Hair follicle dermal papilla cell (primary cell): ENCODE results near the gene NUDT22. TPM values are rescaled to one million over a fixed set of nuclear protein-coding genes. Genes with fewer than 3 reads are reported as not detected.

ENCODE experiments used
- total RNA-seq: library from RNA; depleted of rRNA; stranded (reverse); fragments of >200 nt; gene quantifications from 2 replicates; pipeline ENCODE4 v1.2.3, GENCODE V29; 2012

The NUDT22 gene, protein sequence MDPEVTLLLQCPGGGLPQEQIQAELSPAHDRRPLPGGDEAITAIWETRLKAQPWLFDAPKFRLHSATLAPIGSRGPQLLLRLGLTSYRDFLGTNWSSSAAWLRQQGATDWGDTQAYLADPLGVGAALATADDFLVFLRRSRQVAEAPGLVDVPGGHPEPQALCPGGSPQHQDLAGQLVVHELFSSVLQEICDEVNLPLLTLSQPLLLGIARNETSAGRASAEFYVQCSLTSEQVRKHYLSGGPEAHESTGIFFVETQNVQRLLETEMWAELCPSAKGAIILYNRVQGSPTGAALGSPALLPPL
- total RNA-seq, result 40.2 and 49.3 TPM in 2 replicates

DNA sequence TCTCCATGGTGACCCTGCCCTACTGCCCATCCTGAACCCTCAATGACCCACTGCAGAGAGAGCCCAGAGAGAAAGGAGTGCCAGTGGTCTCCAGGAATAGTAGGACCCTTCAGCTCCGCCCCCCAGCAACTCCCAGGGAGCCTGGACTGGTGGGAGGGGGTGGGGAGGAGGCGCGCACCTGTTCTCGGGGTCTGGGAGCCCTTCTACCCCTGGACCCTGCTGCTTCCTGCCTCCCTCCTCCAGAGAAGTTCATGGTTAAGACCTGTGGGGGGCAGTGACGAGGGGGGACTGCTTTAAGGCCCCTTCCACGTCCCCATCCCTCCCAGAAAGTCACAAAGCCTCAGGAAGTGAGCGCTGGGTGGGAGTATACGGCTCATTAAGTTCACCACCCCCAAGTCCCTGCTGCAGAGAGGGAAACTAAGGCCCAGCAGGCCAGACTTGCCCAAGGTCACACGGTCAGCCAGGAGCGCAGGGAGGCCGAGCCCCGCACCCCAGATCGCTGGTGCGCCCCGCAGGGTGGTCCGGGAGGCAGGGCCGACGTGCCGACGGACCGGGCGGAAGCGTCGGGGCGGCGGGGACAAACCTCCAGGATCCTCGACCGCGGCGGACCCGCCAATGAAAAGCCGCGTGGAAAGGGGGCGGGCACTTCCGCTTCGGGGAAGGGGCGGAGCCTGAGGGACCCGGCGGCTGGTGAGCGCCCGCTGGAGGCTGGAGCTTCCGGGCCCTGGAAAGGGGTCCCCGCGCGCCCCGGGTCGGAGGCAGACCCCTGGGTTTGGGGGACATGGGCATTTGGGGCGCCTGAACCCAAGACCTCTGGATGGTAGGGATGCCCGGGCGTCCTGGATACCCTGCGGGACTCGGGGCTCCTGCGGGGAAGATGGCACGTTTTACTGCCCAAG lies at the start of gene NUDT22, which contains the start of gene TRPT1:
NUDT22 (plus strand) TSS at position 667 of the 899 bp plus-strand sequence. CDS start 379 bp downstream, outside the sequence.
TRPT1 (minus strand) TSS at position 579 of the 899 bp plus-strand sequence; CDS start at position 253, 326 bp downstream.

DNA sequence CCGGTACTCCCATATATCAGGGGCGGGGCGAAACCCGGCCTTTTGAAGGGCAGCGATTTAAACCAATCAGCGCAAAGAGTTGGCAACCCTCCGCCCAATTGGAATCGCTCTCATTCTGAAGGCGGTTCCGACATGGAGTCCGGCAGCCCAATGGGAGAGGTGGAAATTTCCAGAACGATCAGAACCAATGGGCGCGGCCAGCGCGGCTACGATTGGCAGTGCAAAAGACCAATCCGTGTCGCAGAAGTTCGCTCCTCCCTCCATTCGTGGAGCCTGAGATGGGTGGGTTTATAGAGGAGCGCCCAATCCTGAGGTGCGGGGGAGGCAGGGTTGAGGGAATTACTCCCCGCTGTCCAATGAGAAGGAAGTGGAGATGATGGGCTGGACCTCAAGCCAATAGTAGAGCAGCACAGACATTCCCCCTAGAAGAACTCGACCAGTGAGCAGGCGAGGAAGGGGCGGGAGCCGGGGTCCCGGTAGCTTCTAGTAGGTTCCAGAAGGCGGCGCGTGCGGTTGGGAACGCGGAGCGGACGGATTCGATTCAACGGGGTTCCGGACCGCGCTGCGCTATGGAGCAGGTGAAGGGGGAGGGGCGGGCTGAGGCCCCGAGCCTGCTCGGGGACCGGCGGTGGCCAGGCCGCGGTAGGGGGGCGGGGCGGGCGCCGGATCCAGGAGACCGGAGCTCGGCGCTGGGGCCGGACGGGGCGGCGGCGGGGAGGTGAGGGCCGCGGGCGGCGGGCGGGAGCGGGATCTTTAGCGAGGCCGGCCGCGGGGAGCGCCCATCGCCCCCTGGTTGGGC lies 40.2 kb upstream of the NUDT22 start, which contains the start of gene STIP1:
STIP1 (plus strand) TSS at position 479 of the 799 bp plus-strand sequence; CDS start at position 570, 91 bp downstream.

DNA sequence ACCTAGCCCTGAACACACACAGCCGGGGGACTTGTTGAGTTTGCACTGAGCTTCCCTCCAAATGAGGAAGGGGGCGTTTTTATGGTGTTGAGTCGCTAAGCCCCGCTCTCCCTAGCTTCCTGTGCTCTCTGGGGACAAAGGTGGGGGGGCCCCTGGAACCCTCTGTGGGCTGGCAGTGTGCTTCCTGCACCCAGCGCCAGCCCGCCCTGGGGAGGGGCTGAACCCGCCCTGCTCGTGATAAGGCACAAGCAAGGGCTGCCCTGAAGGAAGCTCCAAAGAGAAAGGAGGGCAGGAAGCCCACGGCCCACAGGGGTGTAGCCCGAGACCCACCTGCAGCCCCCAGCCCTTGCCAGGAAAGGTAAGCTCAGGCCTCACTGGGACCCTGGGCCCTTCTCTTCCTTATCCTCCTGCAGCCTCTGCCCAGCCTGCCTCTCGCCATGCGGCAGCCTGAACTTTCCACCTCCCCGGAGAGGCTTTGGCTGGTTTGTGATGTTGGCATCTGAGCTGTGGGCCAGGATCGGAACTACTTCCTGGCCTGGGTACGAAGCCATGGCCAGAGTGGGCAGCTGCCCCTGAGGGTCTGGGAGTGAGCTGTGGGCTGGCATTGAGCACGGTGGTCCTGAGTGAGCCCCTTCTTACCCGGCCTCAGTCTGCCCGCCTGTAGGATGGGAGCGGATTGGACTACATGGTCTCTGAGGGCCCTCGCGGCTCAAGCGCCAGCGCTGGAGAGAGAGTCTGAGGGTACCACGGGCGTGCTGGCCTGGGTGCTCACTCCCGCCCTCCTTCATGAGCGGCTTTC lies 19.4 kb upstream of the NUDT22 start, which contains the start of gene FERMT3:
FERMT3 (plus strand) TSS at position 265 of the 799 bp plus-strand sequence. CDS start 644 bp downstream, outside the sequence.

DNA sequence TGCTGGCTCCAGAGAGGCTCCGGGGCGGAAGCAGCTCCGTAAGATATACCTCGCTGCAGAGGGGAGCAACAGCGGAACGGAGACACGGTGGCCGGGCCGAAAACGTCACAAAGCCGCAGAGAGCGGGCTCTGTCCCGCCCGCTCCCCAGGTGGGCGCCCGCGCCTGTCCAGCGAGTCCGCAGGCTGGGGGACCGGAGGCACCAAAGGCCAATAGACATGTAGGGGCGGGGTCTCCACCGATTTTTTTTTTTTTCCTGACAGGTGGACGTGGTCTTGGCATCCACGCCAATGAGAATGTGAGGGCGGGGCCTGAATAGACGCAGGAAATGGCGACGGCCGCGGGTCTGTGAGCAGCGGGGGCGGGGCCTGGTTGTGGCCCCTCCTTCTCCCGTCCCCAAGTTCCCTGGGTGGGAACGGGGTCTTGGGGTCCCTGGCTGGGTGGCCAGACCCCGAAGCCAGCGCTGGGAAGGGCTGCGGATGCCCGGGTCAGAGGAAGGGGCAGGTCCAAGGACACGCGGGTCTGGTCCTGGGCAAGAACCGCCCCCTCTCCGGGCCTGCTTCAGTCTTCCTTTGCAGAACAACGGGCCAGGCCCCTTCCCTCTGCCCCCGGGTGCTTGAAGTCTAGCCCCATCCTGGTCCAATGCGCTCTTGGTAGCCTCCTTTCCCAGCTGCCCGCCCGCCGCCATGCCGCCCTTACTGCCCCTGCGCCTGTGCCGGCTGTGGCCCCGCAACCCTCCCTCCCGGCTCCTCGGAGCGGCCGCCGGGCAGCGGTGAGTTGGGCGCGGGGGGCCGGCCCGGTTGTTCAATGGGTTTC lies 4.3 kb downstream of the NUDT22 start, which contains the start of gene DNAJC4:
DNAJC4 (plus strand) TSS at position 378 of the 814 bp plus-strand sequence; CDS start at position 685, 307 bp downstream.

DNA sequence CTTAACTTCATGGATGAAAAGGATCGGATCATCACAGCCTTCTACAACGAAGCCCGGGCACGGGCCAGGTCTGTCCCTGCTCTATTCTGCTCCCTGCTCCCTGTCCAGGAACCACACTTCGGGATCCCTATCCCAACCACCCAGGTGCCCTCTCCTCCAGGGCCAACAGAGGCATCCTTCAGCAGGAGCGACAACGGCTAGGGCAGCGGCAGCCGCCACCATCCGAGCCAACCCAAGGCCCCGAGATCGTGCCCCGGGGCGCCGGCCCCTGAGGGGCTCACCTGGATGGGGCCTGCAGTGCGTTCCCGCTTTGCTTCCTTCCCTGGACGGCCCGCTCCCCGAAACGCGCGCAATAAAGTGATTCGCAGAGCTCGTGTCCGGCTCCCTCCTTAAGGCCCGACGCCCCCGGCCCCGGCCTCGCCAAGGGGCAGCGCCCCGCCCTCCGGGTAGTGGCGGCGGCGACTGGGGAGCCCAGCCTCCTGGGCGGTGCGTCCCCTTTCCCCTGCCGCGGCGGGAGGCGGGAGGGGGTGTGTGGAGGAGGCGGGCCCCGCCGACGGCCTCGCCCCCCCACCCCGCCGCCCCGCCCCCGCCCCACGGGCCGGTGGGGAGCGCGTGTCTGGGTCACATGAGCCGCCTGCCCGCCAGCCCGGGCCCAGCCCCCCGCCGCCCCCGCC lies 8.0 kb downstream of the NUDT22 start, which contains the start of gene VEGFB:
VEGFB (plus strand) TSS at position 672 of the 674 bp plus-strand sequence. CDS start 250 bp downstream, outside the sequence.

DNA sequence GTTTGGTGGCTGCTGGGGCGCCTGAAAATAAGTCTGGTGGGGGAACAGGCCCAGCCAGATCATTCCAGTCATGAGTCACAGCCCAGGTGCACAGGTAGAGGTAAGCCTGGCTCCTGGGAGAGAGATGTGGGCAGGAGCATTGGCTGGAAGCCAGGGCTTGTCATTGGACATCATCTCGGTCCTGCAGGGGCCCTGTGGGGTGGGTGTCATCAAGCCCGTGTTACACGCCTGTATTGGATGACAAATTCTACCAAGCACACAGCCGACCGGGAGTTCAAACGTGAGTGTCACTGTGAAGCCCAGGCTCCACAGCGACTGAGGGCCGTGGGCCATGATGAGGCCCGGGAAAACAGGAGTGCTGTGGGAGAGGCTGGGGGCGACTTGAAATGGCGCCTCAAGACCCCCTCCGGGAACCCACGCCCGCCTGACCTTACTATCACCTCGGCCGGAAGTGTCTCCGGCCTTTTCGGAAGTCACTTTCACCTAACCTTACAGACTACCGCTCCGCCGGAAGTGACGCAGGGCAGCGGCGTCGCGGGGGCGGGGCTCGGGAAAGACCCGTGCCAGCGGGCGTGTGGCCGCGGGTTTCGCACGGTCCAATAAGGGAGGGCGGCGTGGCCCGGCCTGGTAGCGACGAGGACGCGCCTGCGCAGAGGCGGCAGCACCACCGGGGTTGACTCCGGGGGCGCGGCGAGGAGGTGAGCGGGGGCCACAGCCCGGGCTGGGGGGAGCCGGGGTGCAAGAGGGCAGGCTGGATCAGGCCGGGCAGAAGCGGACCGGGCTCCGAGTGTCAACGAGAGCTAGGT lies 14.6 kb downstream of the NUDT22 start, which contains the start of gene FKBP2:
FKBP2 (plus strand) TSS at position 661 of the 806 bp plus-strand sequence. CDS start 1,293 bp downstream, outside the sequence.

DNA sequence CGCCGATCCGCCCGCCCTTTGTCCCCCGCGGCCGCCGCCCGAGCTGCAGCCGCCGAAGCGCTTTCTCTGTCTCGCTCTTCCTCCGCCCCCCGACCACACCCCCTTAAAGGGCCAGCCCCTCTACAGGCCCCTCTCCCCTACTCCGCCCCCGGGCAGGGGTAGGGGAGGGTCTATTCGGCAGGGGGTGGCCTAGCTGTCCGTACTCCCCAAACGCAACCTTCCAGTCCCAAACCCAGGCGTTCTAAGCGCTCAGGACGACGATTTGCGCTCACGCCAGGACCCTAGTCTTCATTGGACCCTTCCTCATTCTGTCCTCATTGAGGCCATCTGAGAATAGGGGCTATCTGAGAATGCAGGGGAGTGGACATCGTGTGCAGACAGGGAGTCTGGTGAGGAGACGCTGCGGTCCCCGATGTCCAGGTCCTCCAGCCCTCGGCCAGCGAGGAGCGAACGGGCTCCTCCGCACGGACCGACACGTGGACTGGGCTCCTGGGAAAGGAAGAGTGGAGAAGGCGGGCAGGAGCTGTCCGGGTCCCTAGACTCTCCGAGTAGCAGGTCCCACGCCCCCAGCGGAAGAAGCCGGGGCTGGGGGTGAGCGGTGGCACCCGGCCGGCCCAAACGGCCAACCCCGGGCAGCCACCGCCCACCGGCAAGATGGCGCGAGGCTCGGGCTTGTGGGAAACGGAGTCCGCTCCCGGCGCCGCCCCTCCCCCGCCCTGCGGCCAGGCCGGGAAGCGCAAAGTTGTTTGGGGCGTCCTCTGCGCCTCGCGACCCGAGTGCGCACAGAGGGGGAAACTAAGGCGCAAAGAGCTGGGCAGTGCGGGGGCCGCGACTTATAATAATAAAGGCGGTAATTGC lies 21.0 kb downstream of the NUDT22 start, which contains the start of gene PPP1R14B:
PPP1R14B (minus strand) TSS at position 73 of the 858 bp plus-strand sequence. CDS start 270 bp downstream, outside the sequence.

DNA sequence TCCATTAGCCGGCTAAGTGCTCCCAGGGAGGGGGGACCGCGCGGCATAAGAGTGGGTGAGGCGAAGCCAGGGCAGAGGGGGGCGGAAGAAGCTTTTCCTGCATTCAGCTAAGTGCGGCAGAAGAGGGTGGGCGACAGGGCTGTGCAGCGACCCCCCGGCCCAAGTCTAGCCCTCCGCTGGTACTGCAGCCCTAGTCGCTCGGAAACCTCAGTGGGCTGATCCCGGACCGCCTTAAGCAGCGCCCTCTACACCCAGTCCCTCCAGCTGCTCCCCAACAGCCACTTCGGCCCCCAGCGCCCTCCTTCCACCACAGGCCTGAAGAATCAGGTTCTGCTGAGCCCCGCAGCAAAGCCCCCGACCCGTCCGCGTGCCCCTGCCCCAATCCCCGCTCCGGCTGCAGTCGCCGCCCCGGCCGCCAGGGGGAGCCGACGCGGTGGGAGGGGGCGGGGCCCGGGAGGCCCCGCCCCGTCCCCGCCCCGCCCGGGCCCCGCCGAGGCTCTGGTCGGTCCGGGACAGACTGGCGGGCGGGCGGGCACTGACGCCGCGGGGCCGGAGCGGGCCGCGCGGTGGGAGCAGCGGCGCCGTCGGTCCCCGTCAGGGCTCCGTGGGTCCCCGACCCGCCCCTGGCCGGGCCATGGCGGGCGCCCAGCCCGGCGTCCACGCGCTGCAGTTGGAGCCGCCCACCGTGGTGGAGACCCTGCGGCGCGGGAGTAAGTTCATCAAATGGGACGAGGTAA lies 25.1 kb downstream of the NUDT22 start, which contains the start of gene PLCB3:
PLCB3 (plus strand) TSS at position 515 of the 737 bp plus-strand sequence; CDS start at position 635, 120 bp downstream.

Other genes starting within 250 kb of the NUDT22 start
- 34.4 and 35.7 TPM in 2 replicates for gene OTUB1, start 239.8 kb upstream of the NUDT22 start, total RNA-seq
- under 0.01 and 0.32 TPM in 2 replicates for gene FLRT1, start 190.3 kb upstream of the NUDT22 start, total RNA-seq
- gene MACROD1, start 60.2 kb upstream of the NUDT22 start, total RNA-seq, result 16.1 and 21.0 TPM in 2 replicates
- 110 and 125 TPM in 2 replicates for gene STIP1, start 40.1 kb upstream of the NUDT22 start, total RNA-seq
- 1.1 and 1.9 TPM in 2 replicates for gene FERMT3, start 19.6 kb upstream of the NUDT22 start, total RNA-seq
- 18.8 and 38.6 TPM in 2 replicates for gene TRPT1, start 88 bp upstream of the NUDT22 start, total RNA-seq
- 8.0 and 8.5 TPM in 2 replicates for gene DNAJC4, start 4.3 kb downstream of the NUDT22 start, total RNA-seq
- 20.6 and 24.8 TPM in 2 replicates for gene VEGFB, start 8.3 kb downstream of the NUDT22 start, total RNA-seq
- 21.1 and 29.4 TPM in 2 replicates for gene FKBP2, start 14.8 kb downstream of the NUDT22 start, total RNA-seq
- 102 and 129 TPM in 2 replicates for gene PPP1R14B, start 20.7 kb downstream of the NUDT22 start, total RNA-seq
- 60.6 and 68.5 TPM in 2 replicates for gene PLCB3, start 25.3 kb downstream of the NUDT22 start, total RNA-seq
- gene BAD, start 58.4 kb downstream of the NUDT22 start, total RNA-seq, result 64.0 and 66.5 TPM in 2 replicates
- 11.1 and 13.5 TPM in 2 replicates for gene GPR137, start 59.6 kb downstream of the NUDT22 start, total RNA-seq
- 0.12 TPM in 1 of 2 replicates, not detected in the other for gene KCNK4, start 65.0 kb downstream of the NUDT22 start, total RNA-seq
- not detected in 2 replicates for gene CATSPERZ, start 74.1 kb downstream of the NUDT22 start, total RNA-seq
- 22.6 and 30.2 TPM in 2 replicates for gene ESRRA, start 79.2 kb downstream of the NUDT22 start, total RNA-seq
- 72.2 and 107 TPM in 2 replicates for gene TRMT112, start 91.3 kb downstream of the NUDT22 start, total RNA-seq
- 151 and 192 TPM in 2 replicates for gene PRDX5, start 91.8 kb downstream of the NUDT22 start, total RNA-seq
- 0.16 and 0.36 TPM in 2 replicates for gene CCDC88B, start 113.9 kb downstream of the NUDT22 start, total RNA-seq
- gene RPS6KA4, start 132.9 kb downstream of the NUDT22 start, total RNA-seq, result 50.1 and 54.0 TPM in 2 replicates